ACC112 (cell line): ENCODE measurements around the gene CRACR2B.

Source experiments
- H2AFZ ChIP-seq: fragments of 200-600 bp; sonication (generic); one replicate; pipeline ENCODE4 v1.6.0; 2017; ENCODE audit warnings: antibody characterized with exemption, low read length; ENCODE audit not compliant: unreplicated experiment
- H3K27ac ChIP-seq: fragments of 200-600 bp; sonication (generic); 2 replicates; pipeline ENCODE4 v1.5.1; 2014; ENCODE audit warnings: low read depth, mild to moderate bottlenecking, antibody characterized with exemption, low read length, moderate library complexity
- H3K27me3 ChIP-seq: fragments of 200-600 bp; sonication (generic); 2 replicates; pipeline ENCODE4 v1.6.1; 2014; ENCODE audit warnings: mild to moderate bottlenecking, antibody characterized with exemption, low read length, moderate library complexity, mixed read lengths; ENCODE audit not compliant: insufficient read depth
- H3K36me3 ChIP-seq: fragments of 200-600 bp; sonication (generic); 2 replicates; pipeline ENCODE4 v1.6.1; 2016; ENCODE audit warnings: mild to moderate bottlenecking, antibody characterized with exemption, low read length, moderate library complexity, mixed read lengths; ENCODE audit not compliant: insufficient read depth
- H3K4me1 ChIP-seq: fragments of 200-600 bp; sonication (generic); one replicate; pipeline ENCODE4 v1.6.1; 2016; ENCODE audit warnings: low read length, mixed read lengths; ENCODE audit not compliant: insufficient read depth, unreplicated experiment, control insufficient read depth
- H3K4me3 ChIP-seq: fragments of 200-600 bp; sonication (generic); 2 replicates; pipeline ENCODE4 v1.5.1; 2014; ENCODE audit warnings: mild to moderate bottlenecking, low read depth, low read length
- H3K79me2 ChIP-seq: fragments of 200-600 bp; sonication (generic); one replicate; pipeline ENCODE4 v1.6.0; 2016; ENCODE audit warnings: low read length; ENCODE audit not compliant: control insufficient read depth, unreplicated experiment, insufficient read depth

Gene CRACR2B

DNA sequence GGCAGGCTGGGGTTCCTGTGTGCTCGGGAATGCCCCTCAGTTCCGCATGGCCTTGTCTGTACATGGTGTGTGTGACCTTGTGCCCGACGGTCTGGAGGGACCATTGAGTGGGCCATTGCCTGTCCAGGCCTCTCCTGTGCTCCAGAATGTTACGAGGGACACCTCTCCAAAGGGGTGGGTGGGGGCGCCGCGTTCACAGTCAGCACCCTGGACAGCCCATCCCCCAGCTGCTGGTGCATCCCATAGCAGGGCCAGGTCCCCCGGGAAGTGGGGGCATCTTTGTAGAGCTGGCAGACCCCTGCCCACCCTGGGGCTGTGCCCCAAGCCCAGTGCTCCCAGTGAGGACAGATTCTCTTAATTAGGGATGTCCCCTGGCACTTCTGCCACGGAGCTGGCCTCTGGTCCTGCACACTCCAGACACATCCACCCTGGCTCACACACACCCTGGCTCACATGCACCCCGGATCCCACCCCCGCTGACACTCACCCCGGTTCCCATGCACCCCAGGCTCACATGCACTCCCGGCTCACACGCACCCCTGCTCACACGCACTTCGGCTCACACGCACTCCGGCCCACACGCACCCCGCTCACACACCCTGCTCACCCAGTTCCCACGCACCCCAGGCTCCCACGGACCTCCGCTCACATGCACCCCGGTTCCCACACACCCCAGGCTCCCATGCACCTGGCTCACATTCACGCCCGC lies 30.5 kb downstream of the CRACR2B start:
- peaks cover 4% of the 10 kb centered on the region for H3K79me2 ChIP-seq
- no peaks in the 10 kb centered on the region for H3K27me3 ChIP-seq
- H3K4me1 ChIP-seq = peaks cover 16% of the 10 kb centered on the region
- H3K36me3 ChIP-seq = no peaks in the 10 kb centered on the region
- no peak overlapping the region for H3K4me3 ChIP-seq
- H2AFZ ChIP-seq = no peak overlapping the region
- no peak overlapping the region for H3K27ac ChIP-seq

DNA sequence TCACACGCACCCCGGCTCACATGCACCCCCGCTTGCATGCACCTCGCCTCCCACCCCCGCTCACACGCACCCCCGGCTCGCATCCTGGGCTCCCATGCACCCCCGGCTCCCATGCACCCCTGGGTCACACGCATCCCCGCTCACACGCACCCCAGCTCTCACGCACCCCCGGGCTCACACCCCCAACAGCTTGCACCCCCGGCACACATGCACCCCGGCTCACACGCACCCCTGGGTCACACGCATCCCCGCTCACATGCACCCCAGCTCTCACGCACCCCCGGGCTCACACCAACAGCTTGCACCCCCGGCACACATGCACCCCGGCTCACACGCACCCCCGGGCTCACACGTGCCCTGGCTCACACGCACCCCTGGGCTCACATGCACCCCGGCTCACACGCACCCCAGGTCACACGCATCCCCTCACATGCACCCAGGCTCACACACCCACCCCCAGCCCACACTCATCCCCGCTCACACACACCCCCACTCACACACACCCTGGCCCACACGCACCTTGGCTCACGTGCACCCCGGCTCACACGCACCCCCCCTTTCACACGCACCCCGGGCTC lies 31.1 kb downstream of the CRACR2B start:
- H3K27me3 ChIP-seq = no peaks in the 10 kb centered on the region
- H3K36me3 ChIP-seq = no peaks in the 10 kb centered on the region
- H3K4me3 ChIP-seq = no peak overlapping the region
- H3K4me1 ChIP-seq = peaks cover 16% of the 10 kb centered on the region
- no peak overlapping the region for H3K27ac ChIP-seq
- H3K79me2 ChIP-seq = peaks cover 4% of the 10 kb centered on the region
- H2AFZ ChIP-seq = no peak overlapping the region

DNA sequence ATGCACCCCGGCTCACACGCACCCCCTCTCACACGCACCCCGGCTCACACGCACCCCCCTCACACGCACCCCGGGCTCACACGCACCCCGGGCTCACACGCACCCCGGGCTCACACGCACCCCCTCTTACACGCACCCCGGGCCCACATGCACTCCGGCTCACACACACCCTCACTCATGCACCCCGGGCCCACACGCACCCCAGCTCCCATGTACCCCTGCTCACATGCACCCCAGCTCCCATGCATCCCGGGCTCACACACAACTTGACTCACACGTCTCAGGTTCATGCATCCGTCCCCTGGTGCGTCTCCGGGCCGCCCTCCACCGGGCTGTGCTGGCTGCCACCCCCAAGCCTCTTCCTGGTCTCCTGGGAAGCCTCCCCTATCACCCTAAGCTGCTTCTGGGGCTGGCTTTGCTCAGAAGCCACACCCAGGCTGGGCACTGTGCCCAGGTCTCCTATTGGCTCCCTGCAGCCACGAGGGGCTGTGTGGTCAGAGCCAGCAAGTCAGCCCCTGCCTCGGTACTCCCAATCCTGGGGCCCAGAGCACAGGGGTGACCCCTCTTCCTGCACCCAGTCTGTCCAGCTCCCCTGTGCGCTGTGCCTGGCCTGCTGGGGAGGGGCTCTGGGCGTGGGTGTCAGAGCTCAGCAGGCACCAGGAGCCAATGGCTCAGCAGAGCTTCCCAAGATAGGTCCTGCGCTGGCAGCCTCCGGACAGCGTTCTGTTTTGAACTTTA lies 31.8 kb downstream of the CRACR2B start:
- Histone ChIP-seq H3K27ac (peak overlapping the region; percentile 10; the same call in 1 of the 2 replicates), H3K27me3 (no peaks in the 10 kb centered on the region), H2AFZ (no peak overlapping the region), H3K4me3 (0 out of 2 replicates have a peak overlapping the region, but pooled peaks have one; percentile 9), H3K4me1 (peaks cover 16% of the 10 kb centered on the region), H3K36me3 (no peaks in the 10 kb centered on the region), H3K79me2 (peaks cover 4% of the 10 kb centered on the region)

DNA sequence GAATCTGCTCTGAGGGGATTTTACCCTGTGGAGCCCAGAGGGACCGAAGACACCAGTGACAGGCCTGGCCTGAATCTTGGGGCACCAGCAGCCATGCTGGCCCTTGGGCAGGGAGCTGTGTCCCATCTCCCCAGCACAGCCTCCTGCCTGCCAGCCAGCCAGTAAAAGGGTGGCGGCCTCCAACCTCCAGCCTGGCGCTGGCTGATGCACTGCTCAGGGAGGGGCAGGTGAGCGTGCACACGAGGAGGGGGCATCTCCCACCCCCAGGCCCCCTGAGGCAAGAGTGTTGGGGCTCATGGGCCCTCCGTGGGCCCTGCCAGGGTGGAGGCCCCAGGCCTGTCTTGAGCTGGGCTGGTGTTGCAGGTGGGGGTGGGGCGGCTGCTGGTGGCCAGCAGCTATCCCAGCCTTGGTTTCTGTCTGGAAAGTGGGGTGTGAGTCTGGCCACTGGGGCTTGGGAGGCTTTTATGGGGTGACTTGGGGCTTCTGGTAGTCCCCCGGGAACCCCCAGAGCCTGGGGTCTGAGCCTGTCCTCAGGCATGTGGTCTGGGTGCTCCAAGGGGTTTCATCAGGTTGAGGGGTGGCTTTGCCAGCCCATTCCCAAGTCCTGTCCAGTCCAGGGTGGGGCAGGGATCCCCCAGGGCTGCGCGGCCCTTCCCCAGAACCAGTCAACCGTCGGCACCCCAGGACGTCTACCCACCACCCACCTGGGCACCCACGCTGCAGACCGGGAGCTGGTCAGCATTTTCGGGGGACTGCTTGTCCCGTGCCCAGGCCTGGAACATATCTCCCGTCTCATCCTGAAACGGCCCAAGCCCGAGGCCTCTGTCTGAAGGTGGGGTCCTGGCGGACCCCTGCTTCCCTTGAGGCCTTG lies 32.8 kb downstream of the CRACR2B start:
- H3K36me3 ChIP-seq = no peaks in the 10 kb centered on the region
- peaks cover 16% of the 10 kb centered on the region for H3K4me1 ChIP-seq
- H3K4me3 ChIP-seq = 0 out of 2 replicates have a peak overlapping the region, but pooled peaks have one; percentile 9
- no peak overlapping the region for H2AFZ ChIP-seq
- H3K27ac ChIP-seq = peak overlapping the region; percentile 10; the same call in 1 of the 2 replicates
- H3K27me3 ChIP-seq = no peaks in the 10 kb centered on the region
- H3K79me2 ChIP-seq = peaks cover 4% of the 10 kb centered on the region

DNA sequence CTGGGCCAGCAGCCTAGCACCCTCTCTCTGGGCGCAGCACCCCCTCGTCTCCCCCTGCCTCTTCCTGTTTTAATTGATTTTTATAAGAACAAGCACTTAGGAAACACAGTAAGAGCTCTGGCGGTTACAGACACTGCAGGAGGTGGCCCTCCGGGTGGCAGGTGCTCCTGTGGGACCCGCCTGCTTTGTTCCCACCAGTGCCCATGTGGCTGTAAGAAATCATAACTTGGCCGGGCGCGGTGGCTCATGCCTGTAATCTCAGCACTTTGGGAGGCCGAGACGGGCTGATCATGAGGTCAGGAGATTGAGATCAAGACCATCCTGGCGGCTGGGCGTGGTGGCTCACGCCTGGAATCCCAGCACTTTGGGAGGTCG lies 33.4 kb downstream of the CRACR2B start:
- H3K27ac ChIP-seq = no peak overlapping the region
- peaks cover 16% of the 10 kb centered on the region for H3K4me1 ChIP-seq
- no peak overlapping the region for H2AFZ ChIP-seq
- no peak overlapping the region for H3K4me3 ChIP-seq
- no peaks in the 10 kb centered on the region for H3K36me3 ChIP-seq
- H3K27me3 ChIP-seq = no peaks in the 10 kb centered on the region
- H3K79me2 ChIP-seq = peaks cover 4% of the 10 kb centered on the region

- peaks cover 4% of the 10 kb centered on the region for H3K79me2 ChIP-seq
- no peaks in the 10 kb centered on the region for H3K27me3 ChIP-seq
- H3K27ac ChIP-seq = no peak overlapping the region
- no peak overlapping the region for H2AFZ ChIP-seq
- H3K4me3 ChIP-seq = no peak overlapping the region
- peaks cover 16% of the 10 kb centered on the region for H3K4me1 ChIP-seq
- no peaks in the 10 kb centered on the region for H3K36me3 ChIP-seq
Observed at GRCh38 chr11:862081-862661, 34.5 kb downstream of the CRACR2B start.

- Histone ChIP-seq H3K79me2 (peaks cover 4% of the 10 kb centered on the region), H3K4me1 (peaks cover 16% of the 10 kb centered on the region), H3K4me3 (no peak overlapping the region), H3K27ac (no peak overlapping the region), H3K27me3 (no peaks in the 10 kb centered on the region), H3K36me3 (no peaks in the 10 kb centered on the region), H2AFZ (no peak overlapping the region)
Observed at GRCh38 chr11:862696-863022, 34.9 kb downstream of the CRACR2B start.

DNA sequence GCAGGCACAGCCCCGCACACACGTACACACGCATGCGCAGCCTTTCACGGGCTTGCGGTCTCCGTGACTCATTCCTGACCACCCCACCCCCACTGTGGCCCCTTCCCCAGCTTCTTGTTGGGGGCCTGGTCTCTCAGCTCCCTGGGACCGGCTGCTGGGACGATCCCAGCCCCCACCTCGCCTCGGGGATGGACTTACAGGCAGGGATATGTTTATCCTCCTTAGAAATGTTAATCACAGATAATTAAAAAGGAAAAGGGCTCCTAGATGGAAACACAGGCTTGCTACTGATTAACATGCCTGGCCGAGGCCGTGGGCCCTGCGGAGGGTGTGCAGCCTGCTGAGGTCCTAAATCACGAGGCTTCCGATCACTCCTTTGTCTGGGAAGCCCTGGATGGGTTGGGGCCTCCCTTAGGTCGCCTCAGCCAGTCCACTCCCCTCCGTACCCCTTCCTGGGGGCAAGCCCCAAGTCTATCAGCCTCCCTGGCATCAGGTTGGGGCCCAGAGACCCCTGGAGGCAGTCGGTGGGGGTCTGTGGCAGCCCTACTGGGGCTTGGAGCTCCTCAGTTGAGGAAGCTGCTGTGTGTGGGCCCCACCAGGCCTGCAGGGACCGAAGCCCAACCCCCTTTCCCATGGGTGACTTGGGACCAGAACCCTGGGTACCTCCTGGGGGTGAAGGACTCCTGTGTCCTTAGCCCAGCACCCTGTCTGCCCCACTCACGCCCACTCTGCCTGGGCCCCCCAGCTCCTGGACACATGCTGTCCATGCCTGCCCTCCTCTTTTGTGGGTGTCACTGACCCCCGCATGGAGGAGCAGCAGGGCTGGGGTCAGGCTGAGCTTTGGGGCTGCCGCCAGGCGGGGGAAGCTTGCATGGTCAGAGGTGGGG lies 35.5 kb downstream of the CRACR2B start:
- H3K27me3 ChIP-seq = no peaks in the 10 kb centered on the region
- no peak overlapping the region for H2AFZ ChIP-seq
- H3K4me3 ChIP-seq = no peak overlapping the region
- peaks cover 4% of the 10 kb centered on the region for H3K79me2 ChIP-seq
- H3K4me1 ChIP-seq = peaks cover 16% of the 10 kb centered on the region
- no peaks in the 10 kb centered on the region for H3K36me3 ChIP-seq
- H3K27ac ChIP-seq = no peak overlapping the region

GRCh38 chr11:863910-864827 lies 36.5 kb downstream of the CRACR2B start:
- peaks cover 4% of the 10 kb centered on the region for H3K79me2 ChIP-seq
- H2AFZ ChIP-seq = no peak overlapping the region
- no peaks in the 10 kb centered on the region for H3K27me3 ChIP-seq
- no peaks in the 10 kb centered on the region for H3K36me3 ChIP-seq
- no peak overlapping the region for H3K27ac ChIP-seq
- H3K4me3 ChIP-seq = no peak overlapping the region
- peaks cover 13% of the 10 kb centered on the region for H3K4me1 ChIP-seq
